GM18873 (cell line): Measurements from ENCODE around the gene C13orf46.

Experiments
- ATAC-seq: cut with Tn5 transposase; IDR thresholded peaks from one replicate; pipeline ENCODE4 v1.9.1; 2021; ENCODE audit warnings: mild to moderate bottlenecking, moderate library complexity, moderate number of reproducible peaks; ENCODE audit not compliant: unreplicated experiment, low FRiP score

C13orf46 gene

DNA sequence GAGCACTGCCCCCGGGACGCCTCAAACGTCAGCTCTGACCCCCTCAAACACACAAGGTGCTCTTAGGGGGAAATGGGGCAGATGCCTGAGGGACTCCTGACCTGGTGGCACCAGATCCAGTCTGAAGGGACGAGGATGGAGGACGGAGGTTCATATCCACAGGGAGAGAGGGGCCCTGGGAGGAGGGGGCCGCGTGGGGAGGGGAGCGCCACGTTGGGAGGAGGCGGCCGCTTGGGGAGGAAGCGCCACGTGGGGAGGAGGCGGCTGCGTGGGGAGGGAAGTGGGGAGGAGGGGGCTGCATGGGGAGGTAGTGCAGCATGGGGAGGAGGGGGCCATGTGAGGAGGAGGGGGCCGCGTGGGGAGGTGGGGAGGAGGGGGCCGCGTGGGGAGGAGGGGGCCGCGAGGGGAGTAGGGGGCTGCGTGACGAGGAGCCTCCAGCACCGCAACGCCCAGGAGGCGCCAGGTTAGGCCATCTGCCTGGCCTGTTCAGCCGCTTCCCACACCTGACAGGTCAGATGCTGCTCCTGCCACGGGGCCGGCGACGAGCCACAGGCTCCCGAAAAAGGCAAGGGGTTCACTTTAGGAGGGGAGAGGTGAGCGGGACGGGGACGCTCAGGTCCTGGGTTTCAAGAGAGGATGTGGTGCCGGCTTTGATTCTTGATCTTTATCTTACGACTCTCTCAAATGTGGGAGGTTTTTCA, 36.7 kb upstream of the C13orf46 start:
- ATAC-seq: no peak

DNA sequence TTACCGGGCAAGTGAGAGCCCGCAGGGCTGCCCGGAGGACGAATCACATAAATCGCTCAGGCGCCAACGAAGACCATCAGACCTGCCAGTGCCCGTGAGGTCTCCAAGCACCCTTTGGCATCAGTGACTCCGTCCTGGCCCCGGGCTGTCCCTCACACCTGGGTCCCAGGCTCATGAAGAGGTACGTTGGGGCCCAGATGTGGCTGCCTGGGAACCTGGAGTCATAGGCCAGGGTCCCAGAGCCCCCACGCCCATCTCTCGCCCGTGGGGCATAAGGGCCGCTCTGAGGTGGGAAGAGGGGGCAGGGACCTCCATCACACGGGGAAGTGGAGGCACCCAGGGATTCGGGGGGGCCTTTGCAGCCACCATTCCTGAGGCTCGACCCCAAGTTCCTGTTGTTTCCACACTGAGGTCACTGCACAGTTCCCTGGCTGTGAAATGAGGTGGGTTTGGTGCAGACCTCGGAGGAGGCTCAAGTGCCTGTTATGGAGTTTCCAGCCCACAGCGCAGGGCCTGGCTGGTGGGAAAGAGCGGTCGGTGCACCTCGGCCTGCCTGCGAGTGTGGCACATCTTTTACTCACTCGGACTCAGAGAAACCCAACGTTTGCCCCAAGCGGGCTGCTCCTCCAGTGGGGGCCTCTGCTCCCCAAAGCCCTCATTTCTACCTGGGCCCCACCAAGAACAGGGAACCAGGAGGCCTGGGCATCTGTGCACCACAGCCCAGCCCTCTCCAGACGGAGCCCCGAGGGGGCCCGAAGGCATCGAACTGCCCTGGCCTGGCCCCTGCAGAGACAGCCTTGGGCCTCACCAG, 35.9 kb upstream of the C13orf46 start:
- ATAC-seq: no peak

DNA sequence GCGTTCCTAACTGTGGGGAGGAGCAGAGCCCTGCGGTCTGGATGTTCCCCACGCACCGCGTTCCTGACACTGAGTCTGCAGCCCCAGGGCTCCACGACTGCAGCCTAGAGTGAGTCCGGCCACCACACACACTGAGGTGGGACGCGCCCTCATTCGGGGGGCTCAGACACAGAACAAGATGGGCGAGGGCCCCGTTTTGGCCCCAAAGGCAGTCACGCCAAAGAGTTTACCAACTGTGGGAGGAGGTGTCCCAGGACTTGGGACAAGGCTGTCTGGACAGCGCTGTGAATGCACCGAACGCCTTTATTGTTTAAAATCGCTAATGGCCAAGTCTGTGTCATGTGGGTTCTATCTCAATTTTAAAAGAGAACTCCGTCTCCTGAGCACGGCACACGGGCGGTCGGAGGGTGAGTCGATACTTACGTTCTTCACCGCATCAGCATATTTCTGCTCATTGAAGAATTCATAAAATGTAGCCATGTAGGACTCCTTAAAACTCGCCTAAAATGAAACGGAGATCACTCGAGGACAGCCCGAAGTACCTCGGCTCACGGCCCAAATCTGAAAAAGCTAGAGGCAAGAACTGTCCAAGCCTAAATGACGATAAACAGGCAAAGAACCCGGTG, 35.2 kb upstream of the C13orf46 start:
- no peak for ATAC-seq

DNA sequence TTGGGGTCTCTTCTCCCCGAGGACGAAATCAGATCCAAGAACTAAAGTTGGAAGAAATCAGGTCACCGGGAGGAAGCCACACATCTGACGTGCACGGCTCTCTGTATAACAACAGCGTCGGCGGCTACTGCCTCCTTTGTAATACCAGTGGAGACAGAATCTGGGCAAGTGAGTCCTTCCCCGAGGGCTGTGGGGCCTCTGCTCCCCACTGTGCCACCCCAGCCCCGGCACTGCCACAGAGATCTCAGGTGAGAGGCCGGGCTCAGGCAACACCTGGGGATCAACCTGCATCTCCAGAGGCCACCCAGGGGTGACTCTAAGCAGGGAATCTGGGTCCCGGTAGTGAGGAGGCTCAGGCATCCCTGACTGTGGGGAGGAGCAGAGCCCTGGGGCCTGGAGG, 33.7 kb upstream of the C13orf46 start:
- ATAC-seq: no peak

DNA sequence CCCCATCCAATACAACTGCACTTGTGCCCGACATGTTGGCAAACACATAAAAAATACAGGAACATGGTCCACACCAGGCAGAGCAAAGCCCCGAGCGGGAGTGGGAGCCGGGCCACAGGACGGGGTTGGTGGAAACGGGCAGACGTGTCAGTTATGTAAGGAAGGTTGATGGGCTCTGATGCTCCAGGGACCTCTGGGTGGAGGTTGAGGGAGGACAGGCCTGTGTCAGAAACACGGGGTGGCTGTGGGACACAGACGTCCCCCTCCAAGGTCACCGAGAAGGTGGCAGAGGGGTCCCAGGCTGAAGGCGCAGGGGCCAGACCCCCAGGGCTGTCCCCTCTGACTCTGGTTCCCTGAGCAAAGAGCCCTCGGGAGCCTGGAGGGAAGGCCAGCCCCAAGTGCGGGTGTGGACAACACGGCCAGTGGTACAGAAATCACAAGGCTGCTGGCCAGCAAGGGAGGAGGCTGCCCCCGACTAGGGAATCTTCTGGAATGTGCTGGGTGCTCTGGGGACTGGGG, 31.4 kb upstream of the C13orf46 start:
- no peak for ATAC-seq

DNA sequence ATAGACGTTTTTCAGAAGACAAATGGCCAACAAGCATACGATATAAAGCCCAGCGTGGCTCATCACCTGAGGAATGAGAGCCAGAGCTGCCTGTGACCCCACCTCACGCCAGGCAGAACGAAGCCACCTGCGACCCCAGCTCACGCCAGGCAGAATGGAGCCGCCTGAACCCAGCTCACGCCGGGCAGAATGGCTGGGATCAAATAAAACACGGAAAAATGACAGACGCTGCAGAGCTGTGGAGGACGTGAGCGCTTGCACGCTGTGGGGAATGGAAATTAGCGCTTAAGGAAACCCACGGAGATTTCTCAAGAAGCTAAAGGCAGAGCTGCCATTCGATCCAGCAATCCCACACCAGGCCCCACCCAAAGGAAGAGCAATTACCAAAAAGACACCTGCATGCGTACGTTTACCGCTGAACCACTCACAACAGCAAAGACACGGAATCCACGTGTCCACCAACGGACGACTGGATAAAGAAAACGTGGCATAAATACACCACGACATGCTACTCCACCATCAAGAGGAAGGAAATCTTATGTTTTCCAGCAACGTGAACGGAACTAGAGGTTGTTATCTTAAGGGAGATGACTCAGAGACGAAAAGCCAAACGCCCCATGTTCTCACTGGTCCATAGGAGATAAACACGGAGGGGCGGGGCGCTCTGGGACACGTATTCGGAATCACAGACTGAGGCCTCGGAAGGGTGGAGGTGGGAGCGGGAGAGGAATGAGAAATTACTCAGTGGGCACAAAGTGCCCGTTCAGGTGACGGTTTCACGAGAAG, 30.7 kb upstream of the C13orf46 start:
- no peak for ATAC-seq

DNA sequence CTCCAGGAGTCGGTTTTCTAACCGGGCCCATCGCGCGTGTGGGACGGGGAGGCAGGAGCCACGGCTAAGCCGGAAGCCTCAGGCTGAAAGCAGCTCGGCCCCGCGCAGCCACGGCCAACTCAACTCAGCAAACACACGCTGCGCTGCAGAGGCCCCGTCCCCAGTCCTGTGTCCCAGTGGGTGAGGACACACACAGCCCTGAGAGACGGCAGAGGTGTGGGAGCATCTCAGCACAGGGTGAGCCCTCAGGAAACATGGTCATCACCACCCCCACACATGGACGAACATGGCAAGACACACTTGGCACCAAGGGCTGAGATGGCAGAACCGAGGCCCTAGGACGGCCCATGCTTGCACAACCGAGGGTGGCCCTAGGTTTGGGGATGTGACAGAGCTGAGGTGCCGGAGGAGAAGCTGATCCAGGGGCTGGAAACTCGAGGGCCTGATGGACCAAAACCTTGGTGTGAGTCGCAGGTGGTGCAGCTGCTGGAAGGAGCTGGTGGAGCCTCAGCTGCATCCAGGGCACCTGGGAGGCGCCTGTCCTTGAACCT, 29.0 kb upstream of the C13orf46 start:
- ATAC-seq: no peak

DNA sequence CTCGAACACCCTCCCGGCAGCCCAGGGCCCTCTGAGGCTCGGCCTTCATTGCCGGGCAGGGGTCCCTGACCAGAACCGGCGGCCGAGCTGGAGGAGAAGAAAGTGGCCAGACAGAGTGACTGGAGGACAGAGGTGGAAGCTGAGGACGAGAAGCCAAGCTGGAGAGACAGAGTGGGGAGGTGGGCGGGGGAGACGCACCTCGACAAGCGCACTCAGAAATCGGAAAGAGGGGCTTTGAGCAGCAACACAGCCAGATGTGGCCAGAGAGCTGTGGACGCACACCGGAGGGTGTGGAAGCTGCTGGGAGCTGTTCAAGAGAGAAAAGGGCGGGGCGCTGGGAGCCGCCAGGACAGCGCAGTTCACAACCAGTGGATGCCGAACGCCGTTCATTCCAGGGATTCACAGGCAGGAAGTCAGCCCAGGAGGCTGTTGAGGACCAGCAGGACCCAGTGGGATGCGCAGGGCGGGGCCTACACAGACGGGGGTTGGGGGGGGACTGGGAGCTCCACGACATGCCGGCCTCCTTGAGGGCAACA, 28.2 kb upstream of the C13orf46 start:
- ATAC-seq: no peak

DNA sequence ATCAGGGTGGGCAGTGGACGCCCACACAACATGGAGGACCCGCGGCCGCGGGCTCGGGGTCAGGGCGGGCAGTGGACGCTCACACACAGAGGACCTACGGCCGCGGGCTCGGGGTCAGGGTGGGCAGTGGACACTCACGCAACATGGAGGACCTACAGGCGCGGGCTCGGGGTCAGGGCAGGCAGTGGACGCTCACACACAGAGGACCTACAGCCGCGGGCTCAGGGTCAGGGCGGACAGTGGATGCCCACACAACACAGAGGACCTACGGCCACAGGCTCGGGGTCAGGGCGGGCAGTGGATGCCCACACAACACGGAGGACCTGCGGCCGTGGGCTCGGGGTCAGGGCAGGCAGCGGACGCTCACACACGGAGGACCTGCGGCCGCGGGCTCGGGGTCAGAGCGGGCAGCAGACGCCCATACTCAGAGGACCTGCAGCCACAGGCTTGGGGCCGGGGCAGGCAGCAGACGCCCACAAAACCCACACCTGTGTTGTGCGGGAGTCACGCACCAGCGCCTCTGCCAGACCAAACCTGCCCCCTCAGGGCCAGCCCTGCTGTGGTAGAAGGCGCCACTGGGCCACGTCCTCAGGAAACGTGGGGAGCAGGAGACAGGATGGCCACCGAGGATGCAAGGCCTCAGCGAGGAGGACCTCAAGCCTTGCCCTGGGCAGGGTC, 27.6 kb upstream of the C13orf46 start:
- no peak for ATAC-seq

DNA sequence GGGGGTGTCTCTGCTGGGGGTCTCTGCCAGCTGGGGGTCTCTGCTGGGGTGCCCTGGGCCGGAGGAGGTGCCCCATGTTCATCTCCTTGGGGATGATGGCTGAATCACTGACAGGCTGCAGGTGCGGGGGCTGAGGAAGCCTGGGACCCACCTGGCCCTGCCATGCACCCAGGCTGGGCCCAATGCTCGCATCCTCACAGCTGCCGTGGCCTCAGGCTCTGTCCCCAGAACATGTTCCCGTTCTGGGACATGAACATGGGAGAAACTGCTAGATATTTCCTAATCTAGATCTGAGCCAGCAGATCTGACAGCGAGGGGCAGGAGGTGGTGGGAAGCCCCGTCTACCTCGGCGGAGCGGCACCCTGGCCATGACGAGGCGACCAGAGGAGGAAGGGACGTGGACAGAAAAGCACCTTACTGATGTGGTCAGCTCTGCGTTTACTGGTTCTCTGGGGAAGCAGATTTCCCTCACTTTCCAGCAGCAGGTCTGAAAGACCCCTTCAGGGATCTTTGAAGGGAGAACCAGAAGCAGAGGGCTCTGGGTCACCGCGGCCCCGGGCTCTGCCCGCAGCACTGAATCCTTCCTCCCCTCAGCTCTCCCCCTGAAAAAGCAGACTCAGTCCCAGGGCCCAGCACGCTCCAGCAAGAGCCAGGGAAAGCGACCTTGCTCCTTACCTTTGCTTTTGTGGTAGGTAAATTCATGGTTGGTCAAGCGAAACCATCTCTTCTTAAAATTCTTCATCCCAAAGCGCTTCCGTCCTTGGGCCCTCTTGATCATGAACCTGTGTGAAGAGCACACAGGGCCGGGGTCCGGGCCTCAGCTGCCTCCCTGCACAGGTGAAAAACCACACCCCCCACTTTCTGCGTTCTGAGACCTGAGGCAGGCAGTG, 26.5 kb upstream of the C13orf46 start:
- ATAC-seq: no peak

DNA sequence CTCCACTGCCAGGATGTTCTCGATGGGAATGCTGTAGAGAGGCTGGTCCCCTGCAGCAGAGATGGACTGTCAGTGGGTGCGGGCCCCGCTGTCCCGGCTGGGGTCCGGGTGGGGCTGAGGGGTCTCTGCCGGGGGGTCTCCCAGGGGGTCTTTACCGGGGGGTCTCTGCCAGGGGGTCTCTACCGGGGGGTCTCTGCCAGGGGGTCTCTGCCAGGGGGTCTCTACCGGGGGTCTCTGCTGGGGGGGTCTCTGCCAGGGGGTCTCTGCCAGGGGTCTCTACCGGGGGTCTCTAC, 25.7 kb upstream of the C13orf46 start:
- ATAC-seq: no peak

DNA sequence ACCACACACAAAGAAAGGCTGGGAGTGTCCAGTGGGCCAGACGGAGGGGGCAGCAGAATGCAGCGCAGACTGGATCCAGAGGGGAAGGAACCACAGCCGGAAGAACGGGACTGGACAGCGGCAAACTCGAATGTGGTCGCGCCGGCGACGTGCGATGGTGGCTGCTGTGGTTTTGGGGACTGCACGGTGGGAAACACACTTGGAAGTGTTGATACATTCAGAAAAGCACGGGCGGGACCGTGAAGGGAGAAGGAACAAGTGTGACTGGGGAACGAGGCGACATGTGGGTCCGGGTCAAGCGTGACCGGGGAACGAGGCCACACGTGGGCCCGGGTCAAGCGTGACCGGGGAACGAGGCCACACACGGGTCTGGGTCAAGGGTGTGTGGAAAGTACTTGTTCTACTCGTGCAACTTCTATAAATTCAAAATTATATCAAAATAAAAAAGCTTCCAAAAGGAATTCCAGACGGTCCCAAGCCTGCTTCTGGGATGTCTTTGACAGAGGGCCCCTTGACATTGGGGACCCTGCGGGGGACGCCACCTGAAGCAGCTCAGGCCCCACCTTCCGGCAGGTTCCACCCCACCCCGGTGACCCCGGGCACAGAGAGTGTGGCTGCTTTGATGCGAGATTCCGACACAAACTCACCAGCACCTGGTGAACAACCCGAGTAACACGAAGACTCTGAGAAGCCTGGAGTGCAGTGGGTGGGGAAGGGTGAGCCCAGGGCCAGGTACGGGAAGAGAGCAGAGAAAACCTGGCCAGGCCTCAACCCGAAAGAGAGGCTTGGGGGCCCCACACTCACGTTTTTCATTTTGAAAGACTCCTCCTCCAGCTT, 25.1 kb upstream of the C13orf46 start:
- ATAC-seq: no peak

DNA sequence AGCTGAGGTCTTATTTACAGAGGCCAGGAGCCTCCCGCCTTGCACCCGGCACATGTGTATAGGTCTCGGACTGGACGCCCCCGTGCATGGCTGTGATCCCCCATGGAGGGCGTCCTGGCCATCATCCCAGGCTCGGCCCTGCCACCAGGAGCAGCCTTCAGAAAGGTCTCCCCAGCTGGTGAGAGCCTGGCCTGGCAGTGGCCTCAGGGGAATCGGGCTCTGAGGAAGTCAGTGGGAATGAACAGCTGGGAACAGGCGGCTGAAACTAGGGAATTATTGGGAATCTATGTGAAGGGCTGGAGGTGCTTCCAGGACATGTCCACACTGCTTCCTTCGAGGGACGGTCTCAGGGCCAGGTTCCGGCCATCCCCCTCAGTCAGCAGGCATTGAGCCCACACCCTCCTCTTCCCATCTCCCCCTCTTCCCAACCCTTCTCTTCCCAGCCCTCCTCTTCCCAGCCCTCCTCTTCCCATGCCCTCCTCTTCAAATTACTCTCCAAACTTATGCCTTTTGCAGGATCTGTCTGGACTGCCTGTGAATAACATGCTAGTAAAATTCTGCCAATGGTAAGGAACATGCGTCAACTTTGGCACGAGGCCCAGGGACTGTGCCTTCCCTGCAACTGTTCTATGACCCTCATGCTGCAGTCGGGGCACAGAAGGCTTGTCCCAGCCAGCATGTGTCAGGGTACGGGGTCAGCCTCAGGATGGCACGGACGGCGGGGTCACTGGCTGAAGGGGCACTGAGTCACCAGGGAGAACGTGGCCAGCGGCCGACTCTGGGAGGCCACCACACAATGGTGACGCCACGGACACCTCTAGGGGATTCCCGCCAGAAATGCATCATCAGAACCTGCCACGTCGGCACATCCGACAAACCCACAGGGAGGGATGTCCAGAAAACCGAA, 24.2 kb upstream of the C13orf46 start:
- ATAC-seq: no peak

DNA sequence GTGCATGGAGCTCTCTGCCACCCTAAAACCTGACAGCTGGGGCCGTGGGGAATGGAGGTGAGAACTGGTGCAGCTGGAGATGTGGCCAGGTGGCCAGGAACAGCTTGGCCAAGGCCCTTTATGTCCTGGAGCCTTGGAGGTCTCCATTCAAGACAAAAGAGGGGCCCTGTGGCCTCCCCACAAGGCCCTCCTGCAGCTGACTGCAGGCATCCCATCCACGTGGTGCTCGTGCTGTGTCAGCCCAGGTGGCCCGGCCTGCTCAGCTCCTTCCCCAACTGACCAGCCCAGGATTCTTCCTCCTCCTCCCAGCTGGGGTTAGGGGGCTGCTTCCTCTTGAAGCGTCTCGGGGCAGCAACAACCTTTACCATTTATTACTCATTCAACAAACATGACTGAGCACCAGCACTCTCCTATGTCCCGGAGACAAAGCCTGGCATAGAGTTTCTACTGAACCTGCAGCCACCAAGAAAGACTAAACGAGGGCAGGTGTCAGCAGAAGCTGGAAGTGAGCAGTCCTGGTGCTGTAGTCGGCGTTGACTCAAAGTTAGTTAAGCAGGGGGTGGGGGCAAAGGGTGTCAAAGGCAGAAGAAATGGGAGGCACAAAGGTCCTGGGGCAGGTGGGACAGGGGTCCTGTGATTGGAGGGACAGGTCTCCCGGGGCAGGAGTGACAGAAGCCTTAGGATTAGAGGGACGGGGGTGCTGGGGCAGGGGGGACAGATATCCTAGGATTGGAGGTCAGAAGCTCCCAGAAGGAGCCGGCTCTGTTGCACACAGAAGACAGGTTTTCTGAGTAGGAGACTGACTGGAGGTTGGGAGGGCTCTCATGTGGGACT, 23.3 kb upstream of the C13orf46 start:
- ATAC-seq: no peak

DNA sequence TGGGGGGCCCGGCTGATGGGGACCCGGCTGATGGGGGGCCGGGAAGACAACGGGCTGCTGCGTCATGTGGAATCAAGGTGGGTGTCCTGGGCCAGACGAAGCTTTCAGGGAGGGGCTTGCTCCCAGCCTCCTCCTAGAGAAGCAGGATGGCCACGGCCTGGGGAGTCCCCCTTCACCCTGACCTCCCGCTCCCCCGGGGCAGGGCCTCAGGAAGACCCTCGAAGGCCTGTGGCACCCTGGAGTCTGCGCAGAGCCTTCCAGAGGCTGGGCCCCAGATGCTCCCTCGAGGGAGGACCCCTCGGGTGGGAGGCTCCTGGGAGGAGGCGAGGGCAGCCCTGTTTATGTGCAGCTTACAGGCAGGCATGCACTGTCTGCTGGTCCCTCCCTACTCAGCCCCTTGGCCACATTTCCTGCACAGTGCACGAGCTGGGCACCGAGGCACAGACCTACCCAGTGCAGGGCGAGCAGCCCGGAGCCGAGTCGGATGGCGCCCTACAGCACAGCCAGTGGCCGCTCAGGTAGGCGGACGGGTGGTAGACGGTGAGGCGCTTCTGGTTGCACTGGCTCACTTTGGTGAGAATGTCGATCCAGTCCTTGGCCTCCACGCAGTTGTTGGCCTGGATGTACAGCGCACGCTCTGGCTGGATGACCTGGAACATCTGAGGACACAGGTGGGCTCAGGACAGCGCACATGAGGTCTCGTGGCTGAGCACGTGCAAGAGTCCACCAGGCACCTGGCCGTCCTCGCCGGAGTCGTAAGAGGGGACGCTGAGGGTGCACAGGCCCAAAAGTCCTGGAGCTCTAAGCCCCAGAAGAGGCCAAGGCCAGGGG, 22.4 kb upstream of the C13orf46 start:
- no peak for ATAC-seq
